HCT116 (cell line): ENCODE results near the gene SCUBE2. TPM values are rescaled to one million over a fixed set of nuclear protein-coding genes. Genes with fewer than 3 reads are reported as not detected.

ENCODE experiments used
- ATAC-seq: fragments of 200-7000 bp; cut with Tn5 transposase; 2 replicates; pipeline ENCODE4 v1.9.1; 2020; ENCODE audit warnings: mild to moderate bottlenecking, moderate library complexity
- BruUV-seq: library from RNA; stranded (reverse); fragments of 400-500 nt; replicated peaks from 2 replicates; lab custom pipeline; 2021; lab: Mats Ljungman, UMichigan
- CTCF ChIA-PET: fragments of 300-600 bp; sonication (Branson Sonifier 250); formaldehyde crosslinking; loops from one replicate; lab custom pipeline; 2021; ENCODE audit warnings: antibody characterized with exemption; lab: Charles Lee
- POLR2A ChIA-PET: fragments of 300-600, 350-600 bp; sonication (Branson Sonifier 250); formaldehyde crosslinking; loops from one replicate; lab custom pipeline; 2021; ENCODE audit warnings: antibody characterized with exemption; lab: Charles Lee
- RAD21 ChIA-PET, 2 experiments: fragments of 300-600 bp; sonication (Branson Sonifier 250); formaldehyde crosslinking; loops; one replicate each; lab custom pipeline; 2023; ENCODE audit warnings: low total read pairs in 2 of 2; ENCODE audit not compliant: uncharacterized antibody in 2 of 2, unreplicated experiment in 2 of 2, low non-redundant PET in 1 of 2; lab: Charles Lee
- DNase-seq: peaks from one replicate; pipeline ENCODE4 v3.0.0-alpha.2; 2010; ENCODE audit warnings: low read depth, low spot score
- H2AFZ ChIP-seq: fragments of 200-600 bp; shearing (Covaris generic), sonication (generic); 2 replicates; pipeline ENCODE4 v1.6.1; 2017; ENCODE audit warnings: low read depth, mixed run types, mixed read lengths, antibody characterized with exemption, low read length; ENCODE audit not compliant: poor library complexity, severe bottlenecking
- H3K27ac ChIP-seq: 2 replicates; pipeline ENCODE4 v1.5.1; 2012; ENCODE audit warnings: low read depth, low read length
- H3K27me3 ChIP-seq: fragments of 200-600 bp; sonication (generic); 2 replicates; pipeline ENCODE4 v1.6.1; 2016; ENCODE audit warnings: mixed run types, low read length, mixed read lengths; ENCODE audit not compliant: insufficient read depth
- H3K36me3 ChIP-seq, 2 experiments: fragments of 200-500 bp in 1 of 2; fragments of 200-600 bp in 1 of 2; sonication (Bioruptor generic) in 1 of 2; sonication (generic) in 1 of 2; 2 replicates each; pipeline versions ENCODE4 v1.5.1 to v1.6.1; 2014 to 2016; ENCODE audit warnings: low read length in 2 of 2, inconsistent platforms in 1 of 2, mixed read lengths in 1 of 2, mixed run types in 1 of 2; ENCODE audit not compliant: insufficient read depth in 2 of 2, control insufficient read depth in 1 of 2
- H3K4me1 ChIP-seq, 2 experiments: fragments of 200-600 bp in 1 of 2; sonication (generic) in 1 of 2; 2 replicates each; pipeline versions ENCODE4 v1.5.1 to v1.6.1; 2012 to 2017; ENCODE audit warnings: low read length in 2 of 2, inconsistent platforms in 1 of 2, mild to moderate bottlenecking in 1 of 2, mixed read lengths in 1 of 2, mixed run types in 1 of 2, moderate library complexity in 1 of 2; ENCODE audit not compliant: insufficient read depth in 2 of 2, control insufficient read depth in 1 of 2
- H3K4me2 ChIP-seq: fragments of 200-600 bp; sonication (generic); 2 replicates; pipeline ENCODE4 v1.6.1; 2017; ENCODE audit warnings: mixed run types, low read length, mixed read lengths
- H3K4me3 ChIP-seq, 2 experiments: fragments of 200-600 bp in 1 of 2; sonication (generic) in 1 of 2; replicated peaks in 1 of 2; 2 replicates each; pipeline ENCODE4 v1.5.1; 2011 to 2016; ENCODE audit warnings: low read length in 2 of 2, control low read depth in 1 of 2, low read depth in 1 of 2, mild to moderate bottlenecking in 1 of 2, mixed read lengths in 1 of 2, mixed run types in 1 of 2
- H3K79me2 ChIP-seq: fragments of 200-600 bp; sonication (generic); 2 replicates; pipeline ENCODE4 v1.6.1; 2017; ENCODE audit warnings: mild to moderate bottlenecking, mixed run types, low read length, moderate library complexity, mixed read lengths; ENCODE audit not compliant: insufficient read depth
- H3K9ac ChIP-seq: fragments of 200-600 bp; sonication (generic); 2 replicates; pipeline ENCODE4 v1.6.1; 2016; ENCODE audit warnings: low read length, mixed read lengths
- H3K9me2 ChIP-seq: fragments of 200-600 bp; sonication (generic), shearing (Covaris generic); 2 replicates; pipeline ENCODE4 v1.6.1; 2017; ENCODE audit warnings: mixed run types, mild to moderate bottlenecking, moderate library complexity; ENCODE audit not compliant: insufficient read depth
- H3K9me3 ChIP-seq, 2 experiments: fragments of 200-500 bp in 1 of 2; fragments of 200-600 bp in 1 of 2; sonication (Bioruptor generic) in 1 of 2; sonication (generic) in 1 of 2; 2 replicates each; pipeline ENCODE4 v1.6.1; 2014 to 2017; ENCODE audit warnings: low read length in 2 of 2, mixed read lengths in 2 of 2, inconsistent platforms in 1 of 2, low read depth in 1 of 2, mild to moderate bottlenecking in 1 of 2, mixed run types in 1 of 2, moderate library complexity in 1 of 2; ENCODE audit not compliant: control insufficient read depth in 1 of 2, insufficient read depth in 1 of 2
- H4K20me1 ChIP-seq: fragments of 200-600 bp; sonication (generic), shearing (Covaris generic); 2 replicates; pipeline ENCODE4 v1.6.1; 2017; ENCODE audit warnings: mixed run types, mild to moderate bottlenecking, moderate library complexity; ENCODE audit not compliant: insufficient read depth
- CBX3 ChIP-seq: IDR thresholded peaks from 2 replicates; pipeline ENCODE4 v1.6.1; 2012; ENCODE audit warnings: low read depth
- EGR1 ChIP-seq: IDR thresholded peaks from 2 replicates; pipeline ENCODE4 v1.6.1; 2012; ENCODE audit warnings: low read depth
- EZH2 ChIP-seq: fragments of 200-600 bp; sonication (generic); IDR thresholded peaks from 2 replicates; pipeline ENCODE4 v1.6.1; 2017; ENCODE audit warnings: antibody characterized with exemption, mixed run types
- EZH2phosphoT487 ChIP-seq: fragments of 200-600 bp; IDR thresholded peaks from 2 replicates; pipeline ENCODE4 v1.6.1; 2018; ENCODE audit warnings: antibody characterized with exemption, borderline replicate concordance
- JUND ChIP-seq: IDR thresholded peaks from 2 replicates; pipeline ENCODE4 v1.6.1; 2012
- MAX ChIP-seq: IDR thresholded peaks from 2 replicates; pipeline ENCODE4 v1.6.1; 2012
- POLR2AphosphoS5 ChIP-seq: IDR thresholded peaks from 2 replicates; pipeline ENCODE4 v1.6.1; 2011; ENCODE audit warnings: mild to moderate bottlenecking, low read depth, low read length, moderate library complexity
- RAD21 ChIP-seq: IDR thresholded peaks from 2 replicates; pipeline ENCODE4 v1.6.1; 2012; ENCODE audit warnings: low read depth, mild to moderate bottlenecking
- SIN3A ChIP-seq: IDR thresholded peaks from 2 replicates; pipeline ENCODE4 v1.6.1; 2012; ENCODE audit warnings: low read depth
- SP1 ChIP-seq: IDR thresholded peaks from 2 replicates; pipeline ENCODE4 v1.6.1; 2012; ENCODE audit warnings: low read depth
- TCF7L2 ChIP-seq: IDR thresholded peaks from 2 replicates; pipeline ENCODE4 v1.7.0; 2011; ENCODE audit warnings: borderline replicate concordance, inconsistent platforms; ENCODE audit not compliant: insufficient read depth, insufficient read length; ENCODE audit errors: extremely low read depth
- YY1 ChIP-seq: IDR thresholded peaks from 2 replicates; pipeline ENCODE4 v1.6.1; 2011; ENCODE audit warnings: low read length, low read depth, moderate library complexity, mild to moderate bottlenecking; ENCODE audit not compliant: insufficient replicate concordance; ENCODE audit errors: extremely low read depth
- intact Hi-C: fragments of 100-400 bp; cut with micrococcal nuclease; formaldehyde crosslinking; loops from 2 replicates; pipeline ENCODE4 v1.10.0; 2022
- total RNA-seq: library from RNA; stranded (reverse); gene quantifications from one replicate; pipeline ENCODE4 v1.2.1, GENCODE V29; 2021; ENCODE audit not compliant: unreplicated experiment
- TF ChIP-seq, protein P1 (sequence below): IDR thresholded peaks from 2 replicates; pipeline ENCODE4 v1.6.1; 2011; ENCODE audit warnings: mild to moderate bottlenecking, low read length, moderate library complexity; ENCODE audit not compliant: insufficient replicate concordance; ENCODE audit errors: extremely low read depth
- TF ChIP-seq, protein P2 (sequence below): IDR thresholded peaks from 2 replicates; pipeline ENCODE4 v1.6.1; 2012
- TF ChIP-seq, protein P3 (sequence below), 3 experiments: fragments of 200-600 bp in 1 of 3; sonication (generic) in 1 of 3; IDR thresholded peaks in 2 of 3; conservative IDR thresholded peaks in 1 of 3; 2 replicates each; pipeline ENCODE4 v1.5.1; 2012 to 2017; ENCODE audit warnings: low read depth in 2 of 3, low read length in 2 of 3, antibody characterized with exemption in 1 of 3, borderline replicate concordance in 1 of 3, control low read depth in 1 of 3, mild to moderate bottlenecking in 1 of 3, mixed read lengths in 1 of 3, mixed run types in 1 of 3, moderate library complexity in 1 of 3; ENCODE audit not compliant: insufficient read depth in 1 of 3

The SCUBE2 gene
- total RNA-seq, 1 experiment from 2014 or later, result 1.3 TPM

GRCh38 chr11:9138612-9139579, 47.5 kb upstream of the SCUBE2 start:
- Histone ChIP-seq H3K27ac (peak overlapping the region; percentile 75), H3K9me2 (no peaks in the 10 kb centered on the region), H2AFZ (no peak overlapping the region), H4K20me1 (peaks cover 5% of the 10 kb centered on the region; the same call in 1 of the 2 replicates), H3K79me2 (no peaks in the 10 kb centered on the region), H3K9ac (peak overlapping the region; percentile 18; the same call in 1 of the 2 replicates), H3K9me3 (no peaks in the 10 kb centered on the region), H3K27me3 (no peaks in the 10 kb centered on the region), H3K4me2 (peak overlapping the region; percentile 53), H3K4me3 (no peak overlapping the region), H3K36me3 (peaks cover 8 to 15% of the 10 kb centered on the region in 2 experiments; a peak in 3 of 4 replicates), H3K4me1 (peaks cover 33 to 35% of the 10 kb centered on the region in 2 experiments)
- RAD21 ChIA-PET, result interaction anchor here in 1 of 2 experiments (1.8 kb wide), 1 partner anchor 123 kb away, joined by 20 read pairs; no protein-coding TSS in a partner anchor
- no TSS peak for BruUV-seq
- DNase-seq (peak; percentile 75), ATAC-seq (peak; percentile 80)
- intact Hi-C loops, result loop anchor here (5.0 kb wide), 1 partner anchor 177 kb away; the partner anchor contains the start of gene TMEM9B
- CTCF ChIA-PET, result interaction anchor here (0.9 to 4.1 kb wide), 10 partner anchors 9 to 369 kb away, joined by 3 to 26 read pairs (median 8); no protein-coding TSS in a partner anchor
- POLR2A ChIA-PET, result interaction anchor here (1.3 kb wide), 1 partner anchor 9 kb away, joined by 3 read pairs; no protein-coding TSS in a partner anchor
- TF ChIP-seq MAX, result peak; percentile 86
- TF ChIP-seq, protein P1, sequence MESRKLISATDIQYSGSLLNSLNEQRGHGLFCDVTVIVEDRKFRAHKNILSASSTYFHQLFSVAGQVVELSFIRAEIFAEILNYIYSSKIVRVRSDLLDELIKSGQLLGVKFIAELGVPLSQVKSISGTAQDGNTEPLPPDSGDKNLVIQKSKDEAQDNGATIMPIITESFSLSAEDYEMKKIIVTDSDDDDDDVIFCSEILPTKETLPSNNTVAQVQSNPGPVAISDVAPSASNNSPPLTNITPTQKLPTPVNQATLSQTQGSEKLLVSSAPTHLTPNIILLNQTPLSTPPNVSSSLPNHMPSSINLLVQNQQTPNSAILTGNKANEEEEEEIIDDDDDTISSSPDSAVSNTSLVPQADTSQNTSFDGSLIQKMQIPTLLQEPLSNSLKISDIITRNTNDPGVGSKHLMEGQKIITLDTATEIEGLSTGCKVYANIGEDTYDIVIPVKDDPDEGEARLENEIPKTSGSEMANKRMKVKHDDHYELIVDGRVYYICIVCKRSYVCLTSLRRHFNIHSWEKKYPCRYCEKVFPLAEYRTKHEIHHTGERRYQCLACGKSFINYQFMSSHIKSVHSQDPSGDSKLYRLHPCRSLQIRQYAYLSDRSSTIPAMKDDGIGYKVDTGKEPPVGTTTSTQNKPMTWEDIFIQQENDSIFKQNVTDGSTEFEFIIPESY, result no peak
- TF ChIP-seq, protein P2, sequence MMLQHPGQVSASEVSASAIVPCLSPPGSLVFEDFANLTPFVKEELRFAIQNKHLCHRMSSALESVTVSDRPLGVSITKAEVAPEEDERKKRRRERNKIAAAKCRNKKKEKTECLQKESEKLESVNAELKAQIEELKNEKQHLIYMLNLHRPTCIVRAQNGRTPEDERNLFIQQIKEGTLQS, result no peak
- TF ChIP-seq, protein P3, sequence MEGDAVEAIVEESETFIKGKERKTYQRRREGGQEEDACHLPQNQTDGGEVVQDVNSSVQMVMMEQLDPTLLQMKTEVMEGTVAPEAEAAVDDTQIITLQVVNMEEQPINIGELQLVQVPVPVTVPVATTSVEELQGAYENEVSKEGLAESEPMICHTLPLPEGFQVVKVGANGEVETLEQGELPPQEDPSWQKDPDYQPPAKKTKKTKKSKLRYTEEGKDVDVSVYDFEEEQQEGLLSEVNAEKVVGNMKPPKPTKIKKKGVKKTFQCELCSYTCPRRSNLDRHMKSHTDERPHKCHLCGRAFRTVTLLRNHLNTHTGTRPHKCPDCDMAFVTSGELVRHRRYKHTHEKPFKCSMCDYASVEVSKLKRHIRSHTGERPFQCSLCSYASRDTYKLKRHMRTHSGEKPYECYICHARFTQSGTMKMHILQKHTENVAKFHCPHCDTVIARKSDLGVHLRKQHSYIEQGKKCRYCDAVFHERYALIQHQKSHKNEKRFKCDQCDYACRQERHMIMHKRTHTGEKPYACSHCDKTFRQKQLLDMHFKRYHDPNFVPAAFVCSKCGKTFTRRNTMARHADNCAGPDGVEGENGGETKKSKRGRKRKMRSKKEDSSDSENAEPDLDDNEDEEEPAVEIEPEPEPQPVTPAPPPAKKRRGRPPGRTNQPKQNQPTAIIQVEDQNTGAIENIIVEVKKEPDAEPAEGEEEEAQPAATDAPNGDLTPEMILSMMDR (IDR thresholded peaks at IDR 0.05 in 2 of 3, conservative IDR thresholded peaks at IDR 0.05 in 1 of 3; ENCODE audit: borderline replicate concordance in 1 of 3, insufficient read depth in 1 of 3, low read depth in 2 of 3, low read length in 2 of 3), result no peak
- TF ChIP-seq YY1, result no peak
- TF ChIP-seq EZH2, result no peak
- TF ChIP-seq TCF7L2, result no peak
- TF ChIP-seq SP1, result peak; percentile 79
- TF ChIP-seq POLR2AphosphoS5, result no peak
- peak; percentile 76 for TF ChIP-seq CBX3
- TF ChIP-seq RAD21, result 0 out of 2 replicates have a peak, but pooled peaks have one; percentile 7
- TF ChIP-seq JUND, result peak; percentile 92
- TF ChIP-seq SIN3A, result peak; percentile 81; the same call in 1 of the 2 replicates
- no peak for TF ChIP-seq EZH2phosphoT487
- TF ChIP-seq EGR1, result 0 out of 2 replicates have a peak, but pooled peaks have one; percentile 18
